Stimulated activated CD8-positive, alpha-beta memory T cell treated with anti-CD3 and anti-CD28 coated beads, Interleukin-7, amount 100 ng/mL, for 24 hours (primary cell): ENCODE results near the gene ABLIM3.

ENCODE experiments used
- DNase-seq: peaks from one replicate; pipeline ENCODE4 v3.0.0-alpha.2; 2020; ENCODE audit warnings: low read depth

Gene ABLIM3

DNA sequence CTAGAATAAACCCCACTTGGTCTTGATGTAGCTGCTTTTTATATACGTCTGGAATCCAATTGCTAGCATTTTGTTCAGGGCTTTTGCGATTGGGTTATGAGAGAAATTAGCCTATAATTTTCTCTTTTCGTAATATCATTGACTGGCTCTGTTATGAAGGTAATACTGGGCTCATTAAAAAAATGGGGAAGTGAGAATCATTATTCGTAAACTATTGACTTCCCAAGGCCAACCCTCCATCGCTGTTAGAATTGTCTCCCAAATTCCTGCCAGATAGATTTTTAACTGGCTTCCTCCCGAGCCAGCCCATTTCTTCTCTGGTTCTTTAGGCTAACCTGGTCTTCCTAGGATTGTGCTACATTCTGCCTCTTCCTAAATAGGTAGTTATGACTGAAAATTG is 168.1 kb downstream of the ABLIM3 start:
- DNase-seq: no peak
